Measurements from ENCODE around the gene VIM.

Gene VIM

GRCh38 chr10:17272648-17273047 is 44.6 kb downstream of the VIM start:
- DNase-seq (ENCODE audit: low spot score) = no peak
- CTCF ChIA-PET = no interaction called here
- POLR2A ChIA-PET (ENCODE audit: low non-redundant PET) = no interaction called here
- H3K27ac ChIP-seq = no peak overlapping the region; the same call in 1 of the 2 replicates
- TF ChIP-seq CTCF (conservative IDR thresholded peaks at IDR 0.05; ENCODE audit: low read depth) = no peak

GRCh38 chr10:17273403-17273802 is 45.4 kb downstream of the VIM start:
- H3K27ac ChIP-seq = peak overlapping the region; percentile 57; the same call in 1 of the 2 replicates
- peak; percentile 82 for DNase-seq (ENCODE audit: low spot score)
- ChIA-PET POLR2A (ENCODE audit: low non-redundant PET) (no interaction called here), CTCF (no interaction called here)
- no peak for TF ChIP-seq CTCF (conservative IDR thresholded peaks at IDR 0.05; ENCODE audit: low read depth)

- TF ChIP-seq CTCF (conservative IDR thresholded peaks at IDR 0.05; ENCODE audit: low read depth) = no peak
- ChIA-PET POLR2A (ENCODE audit: low non-redundant PET) (no interaction called here), CTCF (interaction anchor here (0.6 to 1.6 kb wide), 5 partner anchors 13 to 386 kb away, joined by 3 to 6 read pairs (median 4); no protein-coding TSS in a partner anchor)
- H3K27ac ChIP-seq = no peak overlapping the region
- DNase-seq (ENCODE audit: low spot score) = no peak
Measured at GRCh38 chr10:17276756-17277424, 48.8 kb downstream of the VIM start.

- no peak overlapping the region for H3K27ac ChIP-seq
- no peak for DNase-seq (ENCODE audit: low spot score)
- CTCF ChIA-PET = interaction anchor here (1.6 kb wide), 1 partner anchor 11 kb away, joined by 4 read pairs; no protein-coding TSS in a partner anchor
- POLR2A ChIA-PET (ENCODE audit: low non-redundant PET) = no interaction called here
- no peak for TF ChIP-seq CTCF (conservative IDR thresholded peaks at IDR 0.05; ENCODE audit: low read depth)
Measured at GRCh38 chr10:17278607-17279240, 50.7 kb downstream of the VIM start.

GRCh38 chr10:17282311-17282710 is 54.3 kb downstream of the VIM start:
- no peak for TF ChIP-seq CTCF (conservative IDR thresholded peaks at IDR 0.05; ENCODE audit: low read depth)
- DNase-seq (ENCODE audit: low spot score) = no peak
- no peak overlapping the region for H3K27ac ChIP-seq
- CTCF ChIA-PET = interaction anchor here (0.6 kb wide), 1 partner anchor 34 kb away, joined by 4 read pairs; no protein-coding TSS in a partner anchor
- POLR2A ChIA-PET (ENCODE audit: low non-redundant PET) = no interaction called here

- no peak for DNase-seq (ENCODE audit: low spot score)
- no peak overlapping the region for H3K27ac ChIP-seq
- ChIA-PET POLR2A (ENCODE audit: low non-redundant PET) (no interaction called here), CTCF (no interaction called here)
- TF ChIP-seq CTCF (conservative IDR thresholded peaks at IDR 0.05; ENCODE audit: low read depth) = no peak
Measured at GRCh38 chr10:17286562-17287550, 58.8 kb downstream of the VIM start.
